Endometrial microvascular endothelial cells (primary cell): ENCODE measurements around the gene ZNF384. TPM values are rescaled to one million over a fixed set of nuclear protein-coding genes. Genes with fewer than 3 reads are reported as not detected.

ENCODE experiments used
- in situ Hi-C: cut with HindIII; loops from 2 replicates; pipeline ENCODE4 v1.10.0; 2017; ENCODE audit warnings: low sequenced_read_pairs, low pct_unique_long_range_greater_than_20kb; ENCODE audit errors: inconsistent ontology term
- total RNA-seq: library from RNA; depleted of rRNA; stranded (reverse); fragments of >200 nt; gene quantifications from one replicate; pipeline ENCODE4 v1.2.3, GENCODE V29; 2015; ENCODE audit errors: inconsistent ontology term

Gene ZNF384
- total RNA-seq, 1 donor from 2014 or later, result 13.8 TPM

DNA sequence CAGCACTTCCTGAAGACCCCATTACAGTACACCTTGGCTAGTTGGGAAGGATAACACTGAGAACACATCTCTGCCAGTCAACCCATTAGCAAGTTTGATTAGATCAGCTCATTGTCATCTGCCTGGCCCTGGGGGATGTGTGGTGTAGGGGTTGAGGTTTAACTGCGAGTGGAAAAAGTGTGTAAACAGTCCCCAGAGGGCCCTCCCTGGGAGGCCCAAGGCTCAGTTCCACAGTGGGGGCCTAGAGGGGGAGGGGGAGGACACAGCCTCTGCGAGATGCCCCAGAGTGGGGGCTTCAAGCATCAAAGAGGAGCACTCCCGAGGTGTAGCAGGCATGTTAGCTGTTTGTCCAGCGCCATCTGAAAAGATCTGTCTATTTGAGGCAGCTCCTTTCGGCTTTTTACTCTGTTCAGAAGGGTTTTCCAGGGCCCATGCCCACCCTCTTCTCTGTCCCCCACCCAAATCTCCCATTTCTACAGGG is 53.8 kb downstream of the ZNF384 start:
- in situ Hi-C loops, result no loop called here

DNA sequence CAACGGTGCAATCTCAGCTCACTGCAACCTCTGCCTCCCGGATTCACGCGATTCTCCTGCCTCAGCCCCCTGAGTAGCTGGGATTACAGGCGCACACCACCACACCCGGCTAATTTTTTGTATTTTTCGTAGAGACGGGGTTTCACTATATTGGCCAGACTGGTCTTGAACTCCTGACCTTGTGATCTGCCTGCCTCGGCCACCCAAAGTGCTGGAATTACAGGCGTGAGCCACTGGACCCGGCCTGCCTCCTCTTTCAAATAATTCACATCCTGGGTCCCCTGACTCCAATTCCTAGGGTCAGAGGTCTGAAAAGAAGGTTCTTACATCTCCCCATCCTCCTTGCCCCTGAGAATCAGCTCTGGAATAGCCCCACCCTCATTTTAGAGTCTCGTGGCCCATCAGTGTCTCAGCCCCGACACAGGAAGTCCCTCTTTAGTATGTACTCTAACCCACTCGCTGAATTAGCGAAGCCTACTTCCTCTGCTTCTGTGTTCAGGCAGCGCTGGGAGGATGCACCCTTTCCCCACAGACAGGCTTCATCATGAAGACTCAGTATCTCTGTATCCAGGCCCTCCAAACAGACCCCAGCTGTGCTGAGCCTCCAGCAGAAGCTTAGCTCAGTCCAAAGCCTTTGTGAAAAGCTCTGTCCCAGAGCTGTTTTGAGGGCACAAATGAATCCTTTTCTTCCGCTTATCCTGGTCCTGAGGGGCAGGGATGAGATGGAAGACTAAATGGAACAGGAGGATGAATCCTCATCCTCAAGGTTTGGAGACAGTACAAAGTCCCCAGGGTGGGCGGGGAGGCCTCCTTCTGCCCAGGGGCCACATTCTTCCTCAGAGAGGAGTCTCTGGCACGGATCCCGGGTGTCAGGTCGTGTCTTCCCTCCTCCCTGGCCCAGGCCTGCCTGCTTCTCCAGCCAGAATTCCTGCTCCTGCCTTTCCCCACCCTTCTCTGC is 56.9 kb downstream of the ZNF384 start:
- in situ Hi-C loops, result no loop called here

DNA sequence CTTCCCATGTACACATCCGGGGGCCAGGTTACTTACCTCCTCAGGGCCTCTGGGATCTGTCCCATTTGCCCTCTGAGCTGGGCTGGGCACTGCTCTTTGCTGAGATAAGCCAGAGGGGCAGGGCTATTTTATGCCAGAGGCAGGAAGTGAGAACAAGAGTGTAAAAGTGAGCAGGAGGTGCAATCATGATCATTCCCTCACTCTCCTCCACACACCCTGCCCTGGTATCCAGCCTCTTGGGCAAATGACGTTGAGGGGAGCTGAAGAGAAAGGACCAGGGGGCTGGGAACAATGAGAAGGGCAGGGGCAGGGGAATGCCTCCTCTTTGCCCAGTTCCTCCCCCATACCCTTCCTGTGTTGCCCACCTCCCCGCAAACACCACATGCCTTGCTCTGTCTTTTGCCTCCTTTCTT is 57.6 kb downstream of the ZNF384 start:
- in situ Hi-C loops, result no loop called here

DNA sequence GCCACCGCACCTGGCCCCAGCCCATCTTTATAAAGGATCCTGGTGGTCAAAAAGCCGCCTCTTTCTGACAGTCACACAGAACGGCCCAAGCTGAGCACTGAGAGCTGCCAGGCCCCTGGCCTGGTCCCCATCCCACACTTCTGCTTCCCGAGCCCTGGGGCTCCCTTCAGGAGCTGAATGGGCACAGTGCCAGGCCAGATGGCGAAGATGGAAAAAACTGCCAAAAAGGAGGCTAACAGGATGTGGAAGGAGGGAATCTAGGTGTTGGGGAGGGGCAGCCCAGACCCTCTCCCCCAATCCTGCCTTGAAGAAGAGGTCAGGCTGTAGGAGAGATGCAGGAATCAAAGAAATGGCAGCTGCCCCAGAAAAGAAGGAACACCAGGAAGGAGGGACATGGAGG is 58.4 kb downstream of the ZNF384 start:
- in situ Hi-C loops, result no loop called here

DNA sequence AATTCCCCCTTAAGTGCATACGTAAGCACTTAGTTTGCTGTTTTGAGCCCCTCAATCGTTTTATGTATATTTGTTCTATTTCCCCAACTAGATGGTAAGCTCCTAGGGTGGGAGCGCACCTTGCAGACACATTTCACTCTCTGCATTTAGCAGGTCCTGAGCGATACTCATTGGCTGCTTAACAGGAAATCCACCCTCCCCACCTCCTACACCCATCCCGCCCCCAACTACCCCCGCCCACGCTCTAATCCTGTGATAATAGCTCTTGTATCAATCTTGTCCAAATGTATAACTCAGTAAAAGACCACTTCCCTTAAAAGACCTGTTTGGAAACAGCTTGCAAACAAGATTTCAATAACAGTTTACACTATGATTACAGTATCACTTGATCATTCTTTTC is 61.6 kb downstream of the ZNF384 start:
- in situ Hi-C loops, result no loop called here

DNA sequence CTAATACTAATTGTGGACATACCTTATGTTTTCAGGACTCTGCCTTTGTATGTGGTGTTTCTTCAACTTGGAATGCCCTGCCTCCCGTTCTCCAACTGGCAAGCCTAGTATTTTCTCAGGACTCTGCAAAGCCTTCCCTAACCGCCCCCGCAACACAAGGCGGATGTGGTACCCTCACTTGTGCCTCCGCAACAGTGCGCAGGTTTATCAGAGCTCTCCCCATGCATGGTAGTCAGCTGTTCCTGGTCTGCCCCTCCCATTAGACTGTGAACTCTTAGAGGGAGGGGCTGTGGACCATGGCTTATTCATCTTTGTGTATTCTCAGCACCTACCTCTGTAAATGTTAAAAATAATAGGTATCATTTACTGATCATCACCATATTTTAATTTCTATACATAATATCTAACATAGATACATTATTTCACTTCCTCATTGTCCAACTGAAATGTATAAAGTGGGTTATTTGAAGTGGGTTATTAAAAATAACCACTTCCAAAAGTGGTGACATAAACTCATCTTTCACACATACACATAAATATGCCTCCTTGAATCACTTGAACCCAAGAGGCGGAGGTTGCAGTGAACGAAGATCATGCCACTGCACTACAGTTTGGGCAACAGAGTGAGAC is 62.4 kb downstream of the ZNF384 start:
- in situ Hi-C loops, result no loop called here

DNA sequence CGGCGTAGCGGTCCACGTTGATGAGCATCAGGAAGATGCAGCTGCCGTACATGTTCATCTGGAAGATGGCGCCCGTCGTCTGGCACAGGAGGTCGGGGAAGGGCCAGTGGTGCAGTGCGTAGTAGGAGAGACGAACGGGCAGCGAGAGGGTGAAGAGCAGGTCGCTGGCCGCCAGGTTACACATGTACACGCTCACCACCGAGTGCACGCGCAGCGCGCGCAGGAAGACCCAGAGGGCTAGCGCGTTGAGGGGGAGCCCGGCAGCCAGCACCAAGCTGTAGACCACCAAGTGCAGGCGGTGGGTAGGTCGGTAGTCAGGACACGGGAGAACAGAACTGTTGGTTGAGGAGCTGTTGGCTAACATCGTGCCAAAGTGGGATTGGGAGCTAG is 68.3 kb downstream of the ZNF384 start:
- in situ Hi-C loops, result no loop called here

DNA sequence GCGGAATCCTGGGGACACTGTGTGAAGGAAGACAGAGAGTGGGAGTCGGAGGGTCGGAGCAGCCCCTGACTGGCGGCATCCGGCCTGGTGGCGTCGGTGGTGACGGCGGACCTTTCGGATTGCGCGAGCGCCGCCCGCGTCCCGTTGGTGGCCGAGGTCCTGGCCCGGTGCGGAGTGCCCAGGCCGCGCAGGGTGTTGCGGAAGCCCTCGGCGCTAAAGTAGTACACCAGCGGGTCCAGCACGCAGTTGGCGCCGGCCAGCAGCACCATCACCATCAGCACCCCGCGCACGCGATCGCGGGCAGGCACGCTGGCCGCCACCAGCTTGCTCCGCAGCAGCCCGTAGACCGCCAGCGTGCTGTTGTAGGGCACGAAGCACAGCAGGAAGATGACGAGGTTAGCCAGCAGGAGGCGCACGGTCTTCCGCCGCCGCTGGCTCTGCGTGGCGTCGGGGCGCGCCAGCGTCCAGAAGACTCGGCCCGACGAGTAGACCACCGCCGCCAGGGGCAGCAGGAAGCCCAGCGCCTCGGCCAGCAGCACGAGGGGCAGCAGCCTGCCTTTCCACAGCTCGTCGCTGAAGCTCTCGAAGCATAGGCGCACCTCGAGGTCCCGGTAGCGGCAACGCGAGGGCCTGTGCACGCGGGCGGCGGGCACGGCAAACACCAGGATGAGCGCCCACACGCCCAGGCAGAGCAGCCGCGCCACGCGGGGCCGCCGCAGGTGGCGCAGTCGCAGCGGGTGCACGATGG is 68.9 kb downstream of the ZNF384 start:
- in situ Hi-C loops, result no loop called here

DNA sequence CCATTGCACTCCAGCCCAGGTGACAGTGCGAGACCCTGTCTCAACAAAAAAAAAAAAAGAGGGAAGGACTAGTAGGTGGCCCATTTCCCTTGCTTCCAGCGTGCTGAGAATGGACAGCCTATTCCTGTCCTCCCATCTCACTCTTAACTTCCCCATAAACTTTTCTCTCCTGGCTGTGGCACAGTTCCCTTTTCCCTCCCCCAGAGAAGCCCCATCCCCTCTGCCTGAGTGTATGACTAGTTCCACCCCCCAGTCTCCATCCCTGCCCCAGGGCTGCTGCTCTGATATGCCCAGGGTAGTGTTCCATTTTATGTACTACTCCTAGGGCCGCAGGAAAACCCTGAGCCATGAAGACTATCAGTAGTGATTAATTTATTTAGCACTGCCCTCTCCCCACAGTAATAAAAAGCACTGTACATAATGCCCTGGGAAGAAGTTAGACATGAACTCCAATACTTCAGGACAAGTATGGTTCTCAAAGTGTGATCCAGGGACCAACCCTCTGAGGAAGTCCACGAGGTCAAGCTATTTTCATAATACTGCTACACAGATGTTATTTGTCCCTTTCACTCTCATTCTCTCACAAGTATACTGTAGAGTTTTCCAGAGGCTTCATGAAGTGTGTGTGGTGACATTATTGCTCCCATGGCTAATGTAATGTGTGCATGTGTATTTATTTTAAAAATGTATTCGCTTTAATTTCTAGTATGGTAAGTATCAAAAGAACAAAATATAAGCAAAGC is 70.5 kb downstream of the ZNF384 start:
- in situ Hi-C loops, result no loop called here

Other genes with a start within 250 kb of the ZNF384 start
- gene CD27, start 244.4 kb downstream of the ZNF384 start, total RNA-seq, result not detected
- 18.2 TPM for gene TAPBPL, start 237.3 kb downstream of the ZNF384 start, total RNA-seq
- gene VAMP1, start 218.7 kb downstream of the ZNF384 start, total RNA-seq, result 2.1 TPM
- gene MRPL51, start 196.1 kb downstream of the ZNF384 start, total RNA-seq, result 108 TPM
- 102 TPM for gene NCAPD2, start 195.3 kb downstream of the ZNF384 start, total RNA-seq
- gene GAPDH, start 154.9 kb downstream of the ZNF384 start, total RNA-seq, result 6,670 TPM
- 15.8 TPM for gene IFFO1, start 133.3 kb downstream of the ZNF384 start, total RNA-seq
- 59.6 TPM for gene NOP2, start 121.1 kb downstream of the ZNF384 start, total RNA-seq
- 202 TPM for gene CHD4, start 82.0 kb downstream of the ZNF384 start, total RNA-seq
- gene LPAR5, start 53.4 kb downstream of the ZNF384 start, total RNA-seq, result not detected
- not detected for gene ACRBP, start 41.9 kb downstream of the ZNF384 start, total RNA-seq
- 39.5 TPM for gene ING4, start 26.3 kb downstream of the ZNF384 start, total RNA-seq
- gene PIANP, start 11.4 kb upstream of the ZNF384 start, total RNA-seq, result not detected
- gene COPS7A, start 34.7 kb upstream of the ZNF384 start, total RNA-seq, result 69.5 TPM
- 223 TPM for gene MLF2, start 63.8 kb upstream of the ZNF384 start, total RNA-seq
- gene PTMS, start 77.0 kb upstream of the ZNF384 start, total RNA-seq, result 238 TPM
- gene LAG3, start 83.1 kb upstream of the ZNF384 start, total RNA-seq, result 0.19 TPM
- gene CD4, start 100.2 kb upstream of the ZNF384 start, total RNA-seq, result not detected
- gene GPR162, start 132.4 kb upstream of the ZNF384 start, total RNA-seq, result 0.19 TPM
- gene P3H3, start 139.0 kb upstream of the ZNF384 start, total RNA-seq, result 32.3 TPM
- 0.74 TPM for gene GNB3, start 151.6 kb upstream of the ZNF384 start, total RNA-seq
- gene CDCA3, start 161.9 kb upstream of the ZNF384 start, total RNA-seq, result 50.0 TPM
- 102 TPM for gene USP5, start 162.8 kb upstream of the ZNF384 start, total RNA-seq
- gene TPI1, start 178.2 kb upstream of the ZNF384 start, total RNA-seq, result 1,455 TPM
- gene SPSB2, start 183.9 kb upstream of the ZNF384 start, total RNA-seq, result 2.1 TPM
- gene LRRC23, start 215.4 kb upstream of the ZNF384 start, total RNA-seq, result 5.9 TPM
- 9.8 TPM for gene ENO2, start 225.2 kb upstream of the ZNF384 start, total RNA-seq
- 26.8 TPM for gene ATN1, start 238.6 kb upstream of the ZNF384 start, total RNA-seq